GM18867 (cell line): ENCODE data around the gene POLD3.
"Not testable (repeated sequence)": the region's sequence is repeated elsewhere in the genome, so short reads cannot be mapped to it uniquely, and the experiment has no call there.

ENCODE experiments used
- ATAC-seq: cut with Tn5 transposase; IDR thresholded peaks from one replicate; pipeline ENCODE4 v1.9.1; 2021; ENCODE audit warnings: mild to moderate bottlenecking, moderate library complexity; ENCODE audit not compliant: unreplicated experiment

Gene POLD3

DNA sequence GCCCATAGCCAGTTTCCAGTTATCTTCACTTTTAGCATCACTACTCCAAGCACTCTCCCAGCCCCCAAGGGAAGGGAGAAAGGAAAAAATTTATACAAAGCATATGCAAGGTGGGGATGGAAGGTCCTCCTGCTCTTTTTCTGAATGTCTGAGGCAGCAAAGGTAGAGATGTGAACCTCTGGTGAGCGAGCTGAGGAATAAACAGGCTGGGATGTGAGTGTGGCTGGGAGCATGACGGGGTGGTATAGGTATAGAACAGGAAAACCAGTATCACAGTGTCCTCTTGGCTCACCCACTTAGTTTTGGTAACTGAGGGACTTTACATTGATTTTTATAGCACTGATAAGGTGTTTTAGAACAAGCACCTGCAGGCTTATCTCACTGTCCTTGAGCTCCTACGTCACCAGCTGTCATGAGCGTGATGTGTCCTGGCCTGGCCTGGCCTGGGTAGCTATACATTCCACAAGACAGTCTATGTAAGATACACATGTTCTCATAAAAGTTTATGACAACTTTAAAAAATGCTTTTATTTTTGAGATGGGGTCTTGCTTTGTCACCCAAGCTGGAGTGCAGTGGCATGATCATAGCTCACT lies 10.3 kb upstream of the POLD3 start:
- no peak for ATAC-seq

DNA sequence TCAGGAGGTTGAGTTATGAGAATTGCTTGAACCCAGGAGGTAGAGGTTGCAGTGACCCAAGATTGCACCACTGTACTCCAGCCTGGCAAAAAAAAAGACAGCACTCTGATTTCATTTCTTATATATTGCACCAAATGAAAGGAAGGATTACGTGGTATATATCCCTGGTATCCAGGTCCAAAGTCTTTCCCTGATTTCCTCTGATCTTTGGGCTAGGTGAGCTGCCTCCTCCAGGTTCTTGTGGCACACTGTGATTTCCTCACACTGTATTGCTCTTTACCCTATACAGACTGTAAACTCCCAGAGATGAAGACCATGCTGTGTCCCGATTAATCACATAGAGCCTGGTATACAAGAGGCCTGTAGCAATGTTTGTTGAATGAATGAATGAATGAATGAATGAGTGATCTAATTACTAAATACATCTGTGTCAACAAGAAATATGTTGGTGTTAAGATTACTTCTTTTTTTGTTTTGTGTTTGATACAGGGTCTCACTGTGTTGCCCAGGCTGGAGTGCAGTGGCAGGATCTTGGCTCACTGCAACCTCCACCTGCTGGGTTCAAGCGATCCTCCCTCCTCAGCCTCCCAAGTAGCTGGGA lies 9.3 kb upstream of the POLD3 start:
- no peak for ATAC-seq

DNA sequence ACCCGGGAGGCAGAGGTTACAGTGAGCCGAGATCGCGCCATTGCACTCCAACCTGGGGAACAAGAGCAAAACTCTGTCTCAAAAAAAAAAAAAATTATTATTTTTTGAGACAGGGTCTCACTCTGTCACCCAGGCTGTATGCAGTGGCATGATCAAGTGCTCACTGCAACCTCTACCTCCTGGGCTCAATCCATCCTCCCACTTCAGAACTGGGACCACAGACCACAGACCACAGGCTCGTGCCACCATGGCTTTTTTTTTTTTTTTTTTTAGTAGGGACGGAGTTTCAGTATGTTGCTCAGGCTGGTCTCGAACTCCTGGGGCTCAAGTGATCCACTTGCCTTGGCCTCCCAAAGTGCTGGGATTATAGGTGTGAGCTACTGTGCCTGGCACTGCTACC lies 1.9 kb upstream of the POLD3 start:
- not testable (repeated sequence) for ATAC-seq

DNA sequence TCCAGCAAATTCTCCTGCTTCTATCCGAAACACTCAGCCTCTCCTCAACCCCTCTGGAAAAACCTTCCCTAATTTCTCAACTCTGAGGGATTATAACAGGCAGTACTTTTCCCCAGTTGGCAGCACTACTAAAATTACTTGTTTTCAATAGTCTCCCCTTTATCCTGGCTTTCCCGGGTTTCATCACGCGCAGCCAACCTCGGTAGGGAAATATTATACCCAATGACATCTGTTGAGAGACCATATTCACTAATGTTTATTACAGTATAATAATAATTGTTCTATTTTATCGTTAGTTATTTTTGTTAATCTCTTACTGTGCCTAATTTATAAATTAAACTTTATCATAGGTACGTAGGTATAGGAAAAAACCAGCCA lies 330 bp upstream of the POLD3 start:
- ATAC-seq: no peak

DNA sequence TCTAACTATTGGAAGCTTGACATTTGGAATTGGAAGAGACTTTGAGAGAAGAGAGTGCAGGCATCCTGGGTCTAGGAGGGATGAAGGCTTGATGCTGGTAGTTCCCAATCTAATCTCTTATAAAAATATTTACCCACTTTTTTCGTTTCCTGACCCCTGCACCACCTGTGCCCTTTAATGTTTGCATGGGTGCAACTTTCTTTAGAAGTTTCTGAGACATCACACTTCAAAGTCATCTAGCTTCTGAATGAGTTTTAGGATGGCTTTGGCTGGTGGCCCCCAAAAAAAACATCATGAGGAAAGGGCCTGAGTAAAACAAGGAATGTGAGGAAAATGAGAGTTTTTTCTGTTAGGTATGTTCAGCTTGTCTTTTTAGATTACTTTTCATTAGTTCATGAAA lies 1.1 kb downstream of the POLD3 start:
- no peak for ATAC-seq

DNA sequence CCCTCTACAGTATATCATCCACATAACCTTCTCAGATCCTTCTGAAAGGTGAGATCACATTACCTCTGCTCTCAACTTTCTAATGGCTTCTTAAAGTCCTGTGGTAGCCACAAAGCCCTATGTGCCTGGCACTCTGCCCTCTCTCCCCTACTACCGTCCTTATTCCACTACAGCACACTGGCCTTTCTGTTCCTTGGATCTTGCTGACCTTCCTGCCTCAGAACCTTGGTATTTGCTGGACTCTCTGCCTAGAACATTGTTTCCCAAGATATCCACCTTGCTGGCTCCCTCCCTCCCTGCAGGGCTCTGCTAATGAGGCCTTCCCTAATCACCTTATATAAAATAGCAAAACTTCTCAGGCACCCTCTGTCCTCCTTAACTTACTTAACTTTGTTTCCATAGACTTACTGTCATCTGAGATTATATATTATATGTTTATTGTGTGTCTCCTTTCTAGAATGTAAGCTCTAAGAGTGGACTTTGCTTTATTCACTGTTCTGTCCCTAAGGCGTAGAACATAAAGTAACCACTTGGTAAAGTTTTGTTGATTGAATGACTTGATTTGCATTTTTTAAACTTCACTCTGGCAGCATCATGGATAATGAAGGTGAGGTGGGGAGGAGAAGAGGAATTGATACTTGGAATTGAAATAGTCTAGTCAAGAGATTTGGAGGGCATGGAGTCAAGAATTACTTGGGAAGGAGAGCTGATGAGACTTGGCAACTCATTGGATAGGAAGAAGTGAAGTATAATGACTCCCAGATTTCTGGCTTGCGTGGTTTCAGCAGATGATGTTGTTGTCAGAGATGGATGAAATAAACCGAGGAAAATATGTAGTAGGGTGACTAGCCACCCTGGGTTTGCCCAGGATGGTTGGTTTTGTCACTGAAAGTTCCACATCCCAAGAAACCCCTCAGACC lies 10.5 kb downstream of the POLD3 start:
- no peak for ATAC-seq

DNA sequence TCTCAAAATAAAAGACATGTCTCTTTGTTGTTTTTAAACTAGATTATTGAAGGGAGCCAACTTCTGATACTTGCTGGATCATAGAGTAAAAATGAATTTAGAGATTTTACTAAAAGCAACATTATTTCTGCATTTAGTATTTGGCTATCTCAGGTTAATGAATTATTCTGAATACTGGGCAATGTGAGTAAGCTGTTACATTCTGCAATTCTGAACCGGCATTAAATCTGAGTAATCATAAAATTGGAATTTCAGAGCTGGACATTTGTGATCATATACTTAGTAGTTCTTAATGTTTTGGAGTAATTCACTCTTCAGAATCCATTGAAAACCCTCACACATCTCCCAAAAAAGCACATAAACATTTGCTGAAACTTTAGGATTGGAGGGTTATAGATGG lies 11.5 kb downstream of the POLD3 start:
- ATAC-seq: no peak

DNA sequence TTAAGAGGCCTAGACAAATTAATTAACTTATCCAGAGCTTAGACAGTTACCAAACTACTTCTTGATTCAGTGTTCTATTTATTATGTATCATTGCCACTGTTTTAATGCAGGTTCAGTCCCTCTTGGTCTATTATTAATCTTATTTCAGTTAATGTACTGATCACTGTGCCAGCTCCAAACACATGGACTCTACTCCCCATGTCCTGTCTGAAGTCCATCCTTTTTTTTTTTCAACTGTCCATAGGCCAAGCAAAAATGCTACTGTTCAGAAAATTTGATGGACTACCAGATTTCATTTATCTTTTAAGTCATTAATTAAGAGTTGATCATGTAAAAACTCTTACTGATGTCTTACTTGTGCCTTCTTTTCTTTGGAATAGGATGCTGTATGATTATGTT lies 11.9 kb downstream of the POLD3 start:
- ATAC-seq: no peak

DNA sequence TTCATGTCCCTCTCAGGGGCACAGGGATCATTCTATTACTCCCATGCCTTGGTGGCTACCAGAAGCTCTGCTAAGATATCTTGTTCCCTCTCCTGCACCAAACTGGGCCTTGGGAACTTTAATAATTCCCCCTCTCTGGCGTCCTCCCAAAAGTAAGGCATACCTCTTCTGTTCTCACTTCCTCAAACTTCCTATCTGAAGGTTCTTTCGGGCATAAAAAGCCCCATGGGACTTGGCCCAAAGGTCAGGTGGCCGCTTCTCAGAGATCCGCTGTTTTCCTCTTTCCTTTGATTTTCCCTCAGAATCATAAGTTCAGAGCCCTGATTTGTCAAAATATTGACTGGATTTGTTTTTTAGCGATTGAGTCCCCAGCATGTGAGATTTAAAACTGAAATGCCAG lies 13.0 kb downstream of the POLD3 start:
- no peak for ATAC-seq

DNA sequence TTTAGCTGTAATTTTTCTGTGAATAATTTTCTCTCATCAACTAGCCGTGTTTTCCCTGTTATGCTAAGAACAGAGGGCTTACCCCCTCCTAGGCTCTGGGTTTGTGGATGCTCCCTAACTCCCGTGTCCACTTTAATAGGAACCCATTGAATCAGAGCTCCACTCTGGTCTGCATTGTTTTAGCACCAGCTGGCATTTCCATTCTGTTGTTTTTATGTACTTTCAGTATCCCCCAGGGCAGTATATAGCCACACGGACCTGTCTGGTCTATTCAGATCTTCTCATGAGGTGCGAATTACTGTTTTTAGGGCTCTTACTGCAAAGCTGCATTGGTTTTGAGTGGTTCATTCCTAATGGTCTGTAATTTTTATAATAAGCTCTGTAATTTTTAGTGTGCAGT lies 16.0 kb downstream of the POLD3 start:
- ATAC-seq: no peak

DNA sequence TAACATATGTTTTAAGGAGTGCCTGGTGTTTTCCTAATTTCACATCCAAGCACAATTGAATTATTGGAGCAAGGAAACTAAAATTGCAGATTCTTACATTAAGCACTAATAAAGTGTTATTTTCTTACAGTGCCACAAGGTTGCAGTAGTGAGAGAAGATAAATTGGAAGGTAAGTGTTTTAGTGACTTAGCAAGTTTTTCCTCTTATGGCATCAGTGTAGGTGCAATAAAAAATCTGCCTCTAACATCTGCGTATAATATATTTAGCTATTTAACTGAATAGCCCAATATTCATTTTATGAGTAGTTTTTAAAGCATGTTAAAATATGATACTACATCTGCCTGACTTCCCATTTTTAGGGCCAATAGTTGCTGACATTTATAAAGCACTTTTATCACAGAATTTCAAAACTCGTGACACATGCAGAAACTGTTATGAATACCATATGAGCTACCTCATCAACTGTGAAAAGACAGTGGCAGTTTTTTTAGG lies 19.0 kb downstream of the POLD3 start:
- ATAC-seq: no peak

DNA sequence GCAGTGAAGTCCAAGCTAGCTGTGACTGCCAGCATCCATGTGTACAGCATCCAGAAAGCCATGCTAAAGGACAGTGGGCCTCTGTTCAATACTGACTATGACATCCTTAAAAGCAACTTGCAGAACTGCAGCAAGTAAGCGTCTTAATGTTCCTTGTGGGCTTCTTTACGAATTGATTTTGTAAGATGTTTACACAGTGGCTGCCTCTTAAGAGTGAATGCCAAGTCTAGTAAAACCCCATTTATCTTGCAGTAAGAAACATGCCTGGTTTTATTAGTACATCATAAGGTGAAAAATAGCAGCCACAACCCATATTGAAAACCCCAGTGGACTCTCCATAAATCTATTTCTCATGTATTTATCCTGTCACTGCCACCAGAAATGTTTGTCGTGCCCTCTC lies 20.5 kb downstream of the POLD3 start:
- ATAC-seq: no peak

DNA sequence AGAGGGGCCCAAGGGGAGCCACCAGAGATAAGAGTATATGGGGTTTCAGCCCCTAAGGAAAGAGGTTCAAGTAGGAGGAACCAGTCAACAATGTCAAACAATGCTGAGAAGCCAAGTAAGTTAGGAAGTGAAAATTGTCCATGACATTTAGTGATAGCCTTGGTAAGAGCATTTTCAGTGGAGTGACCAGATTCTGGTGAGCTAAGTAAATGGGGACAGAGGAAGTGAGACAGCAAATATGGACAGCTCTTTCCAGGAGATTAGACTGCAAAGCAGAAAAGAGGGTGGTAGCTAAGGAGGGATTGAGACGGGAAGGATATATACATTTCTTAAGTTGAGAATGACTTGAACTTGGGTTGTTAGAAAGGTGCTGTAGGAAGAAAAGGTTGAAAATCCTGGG lies 22.9 kb downstream of the POLD3 start:
- ATAC-seq: no peak

DNA sequence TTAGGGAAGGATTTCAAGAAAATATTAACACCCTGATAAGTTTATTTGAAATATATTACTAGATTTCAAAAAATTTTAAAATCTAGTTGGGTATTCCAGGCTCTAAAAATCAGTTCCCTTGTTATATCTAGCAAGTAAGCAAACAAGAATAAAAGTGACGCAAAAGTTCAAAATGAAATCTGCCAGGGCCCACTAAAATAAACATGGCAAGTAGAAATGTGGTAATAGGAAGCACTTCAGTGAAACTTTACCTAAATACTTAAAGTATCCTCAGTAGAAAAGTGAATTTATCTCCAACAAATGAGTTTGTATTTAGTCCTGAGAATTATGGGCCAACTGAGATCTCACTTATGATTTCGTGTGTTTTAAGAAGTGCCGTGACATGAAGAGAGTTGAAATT lies 23.6 kb downstream of the POLD3 start:
- no peak for ATAC-seq

DNA sequence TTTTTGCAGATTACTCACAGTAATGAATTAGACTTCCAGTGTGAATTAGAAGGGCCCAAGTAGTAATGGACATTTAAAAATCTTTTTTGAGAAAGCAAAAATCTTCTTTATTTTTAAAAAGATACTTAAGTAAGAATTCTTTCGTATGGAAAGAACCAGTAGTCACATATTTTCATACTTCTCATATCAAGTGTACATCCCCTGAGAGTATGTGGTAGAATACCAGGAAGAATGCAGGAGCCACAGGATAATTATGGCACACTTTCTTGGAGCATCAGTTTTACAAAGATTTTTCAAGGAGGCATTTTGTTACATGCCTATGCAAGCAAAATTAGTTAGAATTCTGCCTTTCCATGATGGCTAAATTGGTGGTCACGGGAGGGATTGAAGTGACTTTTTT lies 28.1 kb downstream of the POLD3 start:
- ATAC-seq: no peak

DNA sequence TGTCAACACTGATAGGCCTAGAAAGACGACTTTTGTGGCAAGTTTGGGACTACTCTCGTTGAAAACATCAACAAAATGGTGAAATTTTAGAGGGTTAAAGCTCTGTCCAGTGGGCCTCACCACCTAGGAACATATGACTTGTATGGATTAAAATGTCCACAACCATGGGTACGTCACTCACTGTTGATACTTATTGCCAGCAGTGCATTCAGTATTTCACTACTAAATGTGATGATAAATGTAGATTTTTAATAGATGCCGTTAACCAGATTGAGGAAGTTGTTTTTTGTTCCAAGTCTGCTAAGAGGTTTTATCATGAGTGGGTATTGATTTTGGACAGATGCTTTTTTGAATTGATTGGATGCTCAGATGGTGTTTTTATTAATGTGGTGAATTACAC lies 33.7 kb downstream of the POLD3 start:
- no peak for ATAC-seq

DNA sequence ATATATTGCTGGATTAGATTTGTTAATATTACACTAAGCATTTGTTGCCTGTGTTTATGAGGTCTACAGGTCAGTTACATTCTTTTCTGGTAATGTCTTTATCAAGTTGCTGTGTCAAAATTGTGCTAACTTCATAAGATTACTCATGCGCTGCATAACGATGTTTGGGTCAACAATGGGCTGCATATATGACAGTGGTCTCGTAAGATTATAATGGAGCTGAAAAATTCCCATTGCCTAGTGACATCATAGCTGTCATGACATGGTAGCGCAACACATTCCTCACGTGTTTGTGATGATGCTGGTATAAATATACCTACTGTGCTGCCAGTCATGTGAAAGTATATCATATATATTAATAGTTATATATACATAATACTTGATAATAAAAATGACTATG lies 34.2 kb downstream of the POLD3 start:
- ATAC-seq: no peak

DNA sequence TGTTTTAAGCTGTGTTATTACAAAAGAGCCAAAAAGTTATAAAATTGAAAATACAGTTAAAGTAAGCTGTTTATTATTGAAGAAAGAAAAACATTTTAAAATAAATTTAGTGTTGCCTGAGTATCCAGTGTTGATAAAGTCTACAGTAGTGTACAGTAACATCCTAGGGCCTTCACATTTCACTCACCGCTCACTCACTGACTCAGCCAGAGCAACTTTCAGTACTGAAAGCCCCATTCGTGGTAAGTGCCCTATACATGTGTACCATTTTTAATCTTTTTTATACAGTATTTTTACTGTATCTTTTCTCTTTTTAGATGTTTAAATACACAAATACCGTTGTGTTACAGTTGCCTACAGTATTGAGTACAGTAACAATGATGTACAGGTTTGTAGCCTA lies 35.0 kb downstream of the POLD3 start:
- ATAC-seq: no peak

DNA sequence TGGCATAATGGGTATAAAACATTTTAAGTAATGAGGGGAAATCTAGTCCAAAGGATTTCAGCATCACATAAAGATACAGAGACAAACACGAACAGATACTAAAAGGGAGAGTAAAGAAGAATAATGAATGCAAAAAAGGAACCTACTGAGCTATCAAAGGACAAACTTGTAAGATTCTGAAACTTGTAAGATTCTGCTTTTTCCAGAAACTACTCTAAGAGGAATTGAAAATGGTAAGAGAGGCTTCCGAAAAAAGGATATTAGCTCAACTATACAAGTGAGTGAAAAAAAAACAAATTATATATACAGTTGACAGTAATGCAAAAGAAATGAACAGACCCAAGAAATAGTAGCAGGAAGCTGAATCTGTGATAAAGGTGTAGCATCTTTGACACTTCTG lies 37.7 kb downstream of the POLD3 start:
- no peak for ATAC-seq

DNA sequence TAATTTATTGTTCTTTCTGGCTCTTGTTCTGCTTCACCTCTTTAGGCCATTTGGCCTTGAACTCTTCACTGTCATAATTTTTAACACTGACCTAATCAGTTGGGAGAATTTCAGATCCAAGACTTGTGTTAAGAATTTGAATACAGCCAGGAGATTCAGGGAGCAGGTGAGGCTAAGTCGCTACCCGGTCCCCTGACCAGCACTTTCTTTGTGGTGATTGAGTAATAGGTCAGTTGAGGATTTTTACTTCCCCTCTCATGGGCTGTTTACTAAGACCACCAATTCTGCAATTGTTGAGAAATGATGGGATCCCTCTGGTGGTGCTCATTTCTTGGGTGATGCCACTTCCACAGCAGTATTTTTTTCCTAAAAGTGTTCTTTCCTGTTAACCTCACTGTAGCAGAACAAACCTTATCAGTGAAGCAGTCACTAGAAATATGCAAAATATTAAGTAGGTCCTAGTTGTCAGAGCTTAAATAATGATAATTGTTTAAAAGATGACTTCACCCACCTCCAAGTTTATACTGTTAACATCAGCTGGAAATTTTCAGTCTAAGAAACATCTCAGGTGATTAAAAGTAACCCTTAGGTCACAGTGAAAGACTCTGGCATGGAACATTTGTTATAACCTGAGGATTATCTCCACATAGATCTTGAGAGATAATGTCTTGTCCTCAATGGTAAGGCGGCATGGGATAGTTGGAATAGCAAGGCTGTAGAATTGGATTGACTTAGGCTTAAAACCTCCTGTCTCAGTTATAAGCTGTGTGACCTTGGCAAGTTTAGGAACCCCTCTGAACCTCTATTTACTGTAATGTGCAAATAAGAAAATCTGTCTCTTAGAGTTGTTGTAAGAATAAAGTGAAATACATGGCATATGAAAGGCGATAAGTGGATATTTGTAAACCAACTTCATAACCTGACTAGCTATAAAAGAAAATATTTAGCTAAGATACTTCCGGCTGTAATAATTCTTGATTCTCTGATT lies 41.3 kb downstream of the POLD3 start:
- ATAC-seq: no peak

DNA sequence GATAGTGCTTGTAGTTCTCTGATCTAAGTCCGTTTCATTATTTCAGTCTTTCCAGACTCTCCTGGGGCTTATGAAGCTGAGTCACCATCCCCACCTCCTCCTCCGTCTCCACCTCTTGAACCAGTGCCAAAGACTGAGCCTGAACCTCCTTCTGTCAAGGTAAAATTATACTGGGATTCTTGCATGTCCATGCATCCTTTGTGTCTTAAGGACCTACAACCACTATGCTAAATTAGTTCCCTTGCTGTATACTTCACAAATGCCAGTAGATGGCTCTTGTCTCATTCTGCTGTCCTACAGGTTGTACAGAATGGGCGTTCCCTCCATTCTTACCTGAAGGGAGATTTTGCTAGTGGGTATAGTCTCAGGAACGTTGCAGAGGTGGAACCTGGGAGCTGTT lies 42.2 kb downstream of the POLD3 start:
- ATAC-seq: no peak
